Gastrocnemius medialis (tissue), 4 donors: ENCODE results near the gene PHKA2. TPM values are rescaled to one million over a fixed set of nuclear protein-coding genes. Genes with fewer than 3 reads are reported as not detected.

Source experiments
- ATAC-seq, 2 donors: fragments of 150-250 bp; one replicate each; pipeline ENCODE4 v1.9.1; 2016
- DNase-seq, 2 donors: peaks; one replicate each; pipeline ENCODE4 v3.0.0-alpha.2; 2019
- H3K27ac ChIP-seq, 4 donors: fragments of 200-600 bp; sonication (generic); 1 replicate in 1 of 4; 2 replicates in 3 of 4; pipeline ENCODE4 v1.5.1; 2016 to 2018; ENCODE audit warnings: mild to moderate bottlenecking in 2 of 4, moderate library complexity in 1 of 4
- H3K27me3 ChIP-seq, 3 donors: fragments of 200-600 bp; sonication (generic) in 2 of 3; 1 replicate in 1 of 3; 2 replicates in 2 of 3; pipeline versions ENCODE4 v1.5.1 to v1.6.0; 2016 to 2019; ENCODE audit warnings: mild to moderate bottlenecking in 1 of 3, moderate library complexity in 1 of 3
- H3K36me3 ChIP-seq, 2 donors: fragments of 200-600 bp; sonication (generic) in 1 of 2; one replicate each; pipeline ENCODE4 v1.5.1; 2017 to 2018
- H3K4me1 ChIP-seq, 2 donors: fragments of 200-600 bp; sonication (generic) in 1 of 2; one replicate each; pipeline ENCODE4 v1.5.1; 2016 to 2017; ENCODE audit warnings: mild to moderate bottlenecking in 2 of 2
- H3K4me3 ChIP-seq, 4 donors: fragments of 200-600 bp; sonication (generic) in 3 of 4; 1 replicate in 1 of 4; 2 replicates in 3 of 4; pipeline ENCODE4 v1.5.1; 2016 to 2019; ENCODE audit warnings: mild to moderate bottlenecking in 2 of 4
- H3K9me3 ChIP-seq, 3 donors: fragments of 200-600 bp; sonication (generic) in 2 of 3; 1 replicate in 1 of 3; 2 replicates in 2 of 3; pipeline ENCODE4 v1.5.1; 2016 to 2019
- POLR2A ChIP-seq, 2 donors: fragments of 450-650 bp; IDR thresholded peaks; one replicate each; pipeline ENCODE4 v1.6.1; 2017; ENCODE audit warnings: antibody characterized with exemption in 2 of 2, mild to moderate bottlenecking in 2 of 2, moderate library complexity in 2 of 2
- in situ Hi-C, 4 donors: fragments of 200-750 bp; cut with MboI; loops; one replicate each; pipeline versions ENCODE4 v1.15.0 to v1.8.0; 2017; ENCODE audit warnings: low sequenced_read_pairs in 4 of 4
- intact Hi-C: fragments of 100-400 bp; cut with DNase I; formaldehyde crosslinking; loops from one replicate; pipeline ENCODE4 v1.15.1; 2023; ENCODE audit warnings: low total_unique reads
- total RNA-seq, 4 donors: library from RNA; depleted of rRNA; stranded (reverse); fragments of >200 nt; gene quantifications; one replicate each; pipeline versions ENCODE4 v1.1.0 to v1.2.3, GENCODE V29; 2016
- TF ChIP-seq, protein P1 (sequence below), 5 experiments: fragments of 450-650 bp in 3 of 5; fragments of 200-600 bp in 2 of 5; sonication (generic) in 2 of 5; IDR thresholded peaks in 4 of 5; conservative IDR thresholded peaks in 1 of 5; 1 replicate in 4 of 5; 2 replicates in 1 of 5; pipeline ENCODE4 v1.5.1; 2016 to 2019; ENCODE audit warnings: antibody characterized with exemption in 5 of 5, mild to moderate bottlenecking in 3 of 5, moderate library complexity in 3 of 5

The PHKA2 gene
- total RNA-seq, 4 donors from 2014 or later, result 4.6 to 20.6 (median 11.0) TPM

DNA sequence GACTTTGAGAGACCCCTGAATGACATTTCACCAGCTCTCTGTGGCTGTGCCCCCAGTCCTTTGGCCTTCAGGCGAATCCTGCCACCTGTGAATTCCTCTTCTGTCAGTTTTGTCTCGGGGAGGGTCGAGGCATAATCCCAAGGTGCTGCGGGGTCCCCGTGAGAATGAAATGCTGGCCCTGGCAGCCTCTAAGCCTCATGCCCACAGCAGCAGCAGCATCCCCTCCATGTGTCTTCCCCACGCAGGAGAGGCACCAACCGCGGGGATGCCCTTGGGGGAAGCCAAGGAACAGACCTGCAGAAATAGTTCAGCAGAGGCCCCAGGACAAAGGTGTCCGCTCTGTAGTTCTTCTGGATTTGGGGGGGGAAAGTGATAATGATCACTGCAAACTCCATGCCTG lies 104.8 kb downstream of the PHKA2 start:
- intact Hi-C loops, result no loop called here
- in situ Hi-C loops, result loop anchor here in 3 of 4 donors (25.0 kb wide), 2 partner anchors 192 to 458 kb away; partner anchors contain the start of gene PDHA1 (in 1 of the 3)
- TF ChIP-seq, protein P1, sequence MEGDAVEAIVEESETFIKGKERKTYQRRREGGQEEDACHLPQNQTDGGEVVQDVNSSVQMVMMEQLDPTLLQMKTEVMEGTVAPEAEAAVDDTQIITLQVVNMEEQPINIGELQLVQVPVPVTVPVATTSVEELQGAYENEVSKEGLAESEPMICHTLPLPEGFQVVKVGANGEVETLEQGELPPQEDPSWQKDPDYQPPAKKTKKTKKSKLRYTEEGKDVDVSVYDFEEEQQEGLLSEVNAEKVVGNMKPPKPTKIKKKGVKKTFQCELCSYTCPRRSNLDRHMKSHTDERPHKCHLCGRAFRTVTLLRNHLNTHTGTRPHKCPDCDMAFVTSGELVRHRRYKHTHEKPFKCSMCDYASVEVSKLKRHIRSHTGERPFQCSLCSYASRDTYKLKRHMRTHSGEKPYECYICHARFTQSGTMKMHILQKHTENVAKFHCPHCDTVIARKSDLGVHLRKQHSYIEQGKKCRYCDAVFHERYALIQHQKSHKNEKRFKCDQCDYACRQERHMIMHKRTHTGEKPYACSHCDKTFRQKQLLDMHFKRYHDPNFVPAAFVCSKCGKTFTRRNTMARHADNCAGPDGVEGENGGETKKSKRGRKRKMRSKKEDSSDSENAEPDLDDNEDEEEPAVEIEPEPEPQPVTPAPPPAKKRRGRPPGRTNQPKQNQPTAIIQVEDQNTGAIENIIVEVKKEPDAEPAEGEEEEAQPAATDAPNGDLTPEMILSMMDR (IDR thresholded peaks at IDR 0.05 in 4 of 5, conservative IDR thresholded peaks at IDR 0.05 in 1 of 5), result no peak
- TF ChIP-seq POLR2A (IDR thresholded peaks at IDR 0.05), result no peak
- no peak for ATAC-seq
- Histone ChIP-seq H3K36me3 (no peaks in the 10 kb centered on the region), H3K27me3 (no peaks in the 10 kb centered on the region), H3K9me3 (no peaks in the 10 kb centered on the region), H3K27ac (no peak overlapping the region), H3K4me1 (no peaks in the 10 kb centered on the region), H3K4me3 (no peak overlapping the region)
- DNase-seq, result no peak

DNA sequence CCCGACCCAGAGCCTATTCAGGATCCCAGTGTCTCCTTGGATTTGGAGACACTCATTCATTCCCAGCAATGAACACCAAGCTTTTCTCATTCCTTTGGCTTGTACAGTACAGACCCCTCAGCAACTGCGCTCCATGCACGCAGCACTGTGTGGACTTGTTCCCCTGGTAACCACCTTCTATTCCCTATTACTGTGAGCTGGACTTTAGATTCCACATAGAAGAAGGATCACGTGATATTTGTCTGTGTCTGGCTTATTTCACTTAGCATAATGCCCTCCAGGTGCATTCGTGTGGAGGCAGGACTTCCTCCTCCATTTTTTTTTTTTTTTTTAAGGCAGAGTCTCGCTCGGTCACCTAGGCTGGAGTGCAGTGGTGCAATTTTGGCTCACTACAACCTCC lies 106.4 kb downstream of the PHKA2 start:
- intact Hi-C loops, result no loop called here
- Histone ChIP-seq H3K9me3 (no peaks in the 10 kb centered on the region), H3K27ac (no peak overlapping the region), H3K36me3 (no peaks in the 10 kb centered on the region), H3K4me1 (peaks cover 5 to 8% of the 10 kb centered on the region in 2 donors), H3K27me3 (no peaks in the 10 kb centered on the region), H3K4me3 (no peak overlapping the region)
- DNase-seq (no peak), ATAC-seq (no peak)
- in situ Hi-C loops, result loop anchor here in 3 of 4 donors (25.0 kb wide), 2 partner anchors 190 to 460 kb away; partner anchors contain the start of gene PDHA1 (in 1 of the 3)
- TF ChIP-seq POLR2A (IDR thresholded peaks at IDR 0.05), result no peak
- TF ChIP-seq, protein P1 (IDR thresholded peaks at IDR 0.05 in 4 of 5, conservative IDR thresholded peaks at IDR 0.05 in 1 of 5), result no peak

DNA sequence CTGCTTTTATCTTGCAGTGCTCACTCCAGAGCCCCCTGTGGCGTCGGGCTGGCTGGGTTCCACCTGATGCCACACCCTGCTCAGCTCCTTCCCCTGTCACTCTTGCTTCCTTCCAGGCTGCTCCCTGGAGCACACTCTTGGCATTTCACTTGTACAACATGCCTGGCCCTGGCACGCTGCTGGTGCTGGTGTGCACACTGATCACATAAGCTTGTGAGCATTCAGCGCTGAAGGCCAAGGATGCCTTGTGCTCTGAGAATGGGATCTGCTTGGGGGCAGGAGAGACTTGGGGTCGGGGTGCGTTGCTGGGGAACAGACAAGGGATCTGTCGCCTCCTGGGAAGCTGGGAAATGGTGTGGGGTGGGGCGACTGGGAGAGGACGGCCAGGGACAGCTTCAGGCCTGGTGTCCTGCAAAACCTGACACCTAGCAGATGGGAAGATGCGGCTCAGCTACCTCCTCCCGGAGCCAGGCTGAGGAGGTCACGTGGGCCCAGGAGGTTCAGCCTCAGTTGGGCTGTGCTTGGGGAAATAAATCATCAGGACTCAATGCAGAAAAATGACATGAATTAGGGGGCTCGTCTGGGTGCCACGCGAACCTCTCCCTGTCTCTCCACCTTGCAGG lies 108.5 kb downstream of the PHKA2 start:
- in situ Hi-C loops, result loop anchor here in 3 of 4 donors (25.0 kb wide), 2 partner anchors 188 to 462 kb away; partner anchors contain the start of gene PDHA1 (in 1 of the 3)
- ATAC-seq (no peak), DNase-seq (no peak)
- H3K27me3 ChIP-seq, result no peaks in the 10 kb centered on the region
- intact Hi-C loops, result no loop called here
- peaks cover 15 to 17% of the 10 kb centered on the region in 2 donors for H3K4me1 ChIP-seq
- no peak overlapping the region for H3K4me3 ChIP-seq
- TF ChIP-seq, protein P1 (IDR thresholded peaks at IDR 0.05 in 4 of 5, conservative IDR thresholded peaks at IDR 0.05 in 1 of 5), result no peak
- no peak for TF ChIP-seq POLR2A (IDR thresholded peaks at IDR 0.05)
- H3K9me3 ChIP-seq, result no peaks in the 10 kb centered on the region
- H3K27ac ChIP-seq, result no peak overlapping the region
- no peaks in the 10 kb centered on the region for H3K36me3 ChIP-seq

GRCh38 chrX:18874560-18875255 lies 109.2 kb downstream of the PHKA2 start:
- H3K4me3 ChIP-seq, result no peak overlapping the region
- no peaks in the 10 kb centered on the region for H3K9me3 ChIP-seq
- in situ Hi-C loops (loop anchor here in 3 of 4 donors (25.0 kb wide), 3 partner anchors 112 to 463 kb away; partner anchors contain the start of gene PDHA1 (in 1 of the 3)), intact Hi-C loops (loop anchor here (5.0 kb wide), 1 partner anchor 42 kb away; no protein-coding TSS in a partner anchor)
- no peak for TF ChIP-seq POLR2A (IDR thresholded peaks at IDR 0.05)
- TF ChIP-seq, protein P1 (IDR thresholded peaks at IDR 0.05 in 4 of 5, conservative IDR thresholded peaks at IDR 0.05 in 1 of 5), result no peak
- ATAC-seq (no peak), DNase-seq (no peak)
- peaks cover 15 to 17% of the 10 kb centered on the region in 2 donors for H3K4me1 ChIP-seq
- H3K27me3 ChIP-seq, result no peaks in the 10 kb centered on the region
- no peak overlapping the region for H3K27ac ChIP-seq
- H3K36me3 ChIP-seq, result no peaks in the 10 kb centered on the region
